ENCODE results near the gene L3MBTL1.

The L3MBTL1 gene

DNA sequence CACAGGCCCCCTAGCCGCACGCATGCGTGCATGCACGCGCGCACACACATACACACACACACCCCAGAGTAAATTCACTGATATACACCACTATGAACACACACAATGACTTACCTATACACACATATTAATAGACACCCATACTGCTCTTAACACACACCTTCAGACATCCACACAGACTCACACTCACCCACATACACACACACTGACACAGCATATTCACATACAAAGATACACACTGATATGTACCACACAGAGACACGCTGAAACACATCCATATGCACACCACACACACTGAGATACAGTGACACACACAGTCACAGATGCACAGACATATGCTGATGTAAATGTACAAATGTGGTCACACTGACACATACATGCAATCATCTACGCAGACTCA, 57.0 kb downstream of the L3MBTL1 start:
- no peak overlapping the region for H3K4me3 ChIP-seq (replicated peaks; ENCODE audit: low read depth, low read length)
- no peak for DNase-seq (ENCODE audit: extremely low read depth, low read depth)
- TF ChIP-seq, protein P1, sequence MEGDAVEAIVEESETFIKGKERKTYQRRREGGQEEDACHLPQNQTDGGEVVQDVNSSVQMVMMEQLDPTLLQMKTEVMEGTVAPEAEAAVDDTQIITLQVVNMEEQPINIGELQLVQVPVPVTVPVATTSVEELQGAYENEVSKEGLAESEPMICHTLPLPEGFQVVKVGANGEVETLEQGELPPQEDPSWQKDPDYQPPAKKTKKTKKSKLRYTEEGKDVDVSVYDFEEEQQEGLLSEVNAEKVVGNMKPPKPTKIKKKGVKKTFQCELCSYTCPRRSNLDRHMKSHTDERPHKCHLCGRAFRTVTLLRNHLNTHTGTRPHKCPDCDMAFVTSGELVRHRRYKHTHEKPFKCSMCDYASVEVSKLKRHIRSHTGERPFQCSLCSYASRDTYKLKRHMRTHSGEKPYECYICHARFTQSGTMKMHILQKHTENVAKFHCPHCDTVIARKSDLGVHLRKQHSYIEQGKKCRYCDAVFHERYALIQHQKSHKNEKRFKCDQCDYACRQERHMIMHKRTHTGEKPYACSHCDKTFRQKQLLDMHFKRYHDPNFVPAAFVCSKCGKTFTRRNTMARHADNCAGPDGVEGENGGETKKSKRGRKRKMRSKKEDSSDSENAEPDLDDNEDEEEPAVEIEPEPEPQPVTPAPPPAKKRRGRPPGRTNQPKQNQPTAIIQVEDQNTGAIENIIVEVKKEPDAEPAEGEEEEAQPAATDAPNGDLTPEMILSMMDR (IDR thresholded peaks at IDR 0.05; ENCODE audit: low read depth, low read length, missing control alignments): no peak

DNA sequence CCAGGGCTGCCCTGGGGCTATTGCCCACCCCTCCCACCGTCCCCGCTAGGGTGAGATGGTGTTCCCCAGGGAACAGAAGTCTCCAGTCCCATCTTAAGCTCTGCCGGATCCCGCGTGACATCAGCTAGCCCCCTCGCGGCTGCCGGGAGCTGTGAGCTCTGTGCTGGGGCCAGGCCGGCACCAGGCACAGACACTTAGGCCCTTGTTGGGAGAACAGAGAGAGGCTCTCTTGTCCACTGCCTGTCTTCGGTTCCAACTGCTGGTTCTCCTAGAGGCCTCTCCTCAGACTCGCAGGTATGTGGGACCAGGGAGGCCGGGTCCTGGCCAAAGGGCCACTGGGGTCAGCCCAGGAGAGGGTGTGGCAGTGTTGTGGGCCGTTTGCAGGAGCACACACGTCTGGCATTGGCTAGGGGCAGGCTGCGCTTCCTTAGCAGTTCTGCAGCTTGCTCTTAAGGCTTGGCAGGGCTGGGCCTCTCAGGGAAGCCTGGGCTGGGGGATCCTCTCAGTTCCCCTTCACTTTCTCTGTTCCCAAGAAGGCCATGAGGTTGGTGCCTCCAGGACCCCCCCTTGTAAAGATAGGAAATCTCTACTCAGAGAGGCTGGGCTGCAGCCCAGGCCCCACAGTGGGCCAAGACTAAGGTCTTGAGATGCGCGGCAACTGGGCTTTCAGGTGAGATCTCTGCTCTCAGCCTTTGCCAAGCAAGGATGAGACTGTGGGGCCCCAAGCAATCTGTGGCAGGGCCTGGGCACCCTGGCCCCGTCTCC, 57.7 kb downstream of the L3MBTL1 start:
- TF ChIP-seq, protein P1 (IDR thresholded peaks at IDR 0.05; ENCODE audit: low read depth, low read length, missing control alignments): no peak
- DNase-seq (ENCODE audit: extremely low read depth, low read depth): no peak
- no peak overlapping the region for H3K4me3 ChIP-seq (replicated peaks; ENCODE audit: low read depth, low read length)

DNA sequence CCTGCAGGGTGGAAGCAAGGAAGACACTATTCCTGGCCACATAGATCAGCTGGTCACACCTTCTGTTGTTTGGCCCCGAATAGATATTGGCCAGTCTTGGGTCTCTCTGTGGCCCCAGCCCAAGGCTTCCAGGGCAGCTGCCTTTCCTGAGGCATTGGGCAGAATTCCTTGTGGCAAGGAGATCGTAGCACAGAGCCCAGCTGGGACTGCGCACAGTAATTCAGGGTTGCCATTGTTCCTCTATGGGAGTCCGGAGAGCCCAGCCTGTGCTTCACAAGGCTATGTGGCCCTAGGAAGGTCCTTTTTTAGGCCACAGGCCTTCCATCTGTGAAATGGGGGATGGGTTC, 58.2 kb downstream of the L3MBTL1 start:
- TF ChIP-seq, protein P1 (IDR thresholded peaks at IDR 0.05; ENCODE audit: low read depth, low read length, missing control alignments): no peak
- DNase-seq (ENCODE audit: extremely low read depth, low read depth): no peak
- H3K4me3 ChIP-seq (replicated peaks; ENCODE audit: low read depth, low read length): no peak overlapping the region

- no peak overlapping the region for H3K4me3 ChIP-seq (replicated peaks; ENCODE audit: low read depth, low read length)
- no peak for DNase-seq (ENCODE audit: extremely low read depth, low read depth)
- TF ChIP-seq, protein P1 (IDR thresholded peaks at IDR 0.05; ENCODE audit: low read depth, low read length, missing control alignments): no peak
These were observed 60.0 kb downstream of the L3MBTL1 start for GRCh38 chr20:43567477-43567876.

DNA sequence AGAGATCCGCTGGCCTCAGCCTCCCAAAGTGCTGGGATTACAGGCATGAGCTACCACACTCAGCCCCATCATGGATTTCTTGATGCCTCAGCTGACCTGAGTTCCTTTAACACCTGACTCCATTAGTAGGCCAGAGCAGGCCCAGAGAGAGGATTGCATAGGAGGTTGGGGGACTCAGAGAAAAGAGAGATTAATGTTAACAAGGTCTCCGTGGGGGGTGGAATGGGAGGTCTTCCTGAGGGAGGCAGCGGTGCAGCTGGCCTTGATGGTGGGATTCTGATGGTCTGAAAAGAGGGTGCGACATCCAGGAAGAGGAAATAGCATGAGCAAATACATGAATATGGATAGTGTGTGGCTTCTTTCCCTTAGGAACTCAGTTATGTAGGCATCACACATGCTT, 61.2 kb downstream of the L3MBTL1 start:
- no peak for DNase-seq (ENCODE audit: extremely low read depth, low read depth)
- no peak overlapping the region for H3K4me3 ChIP-seq (replicated peaks; ENCODE audit: low read depth, low read length)
- TF ChIP-seq, protein P1 (IDR thresholded peaks at IDR 0.05; ENCODE audit: low read depth, low read length, missing control alignments): no peak

DNA sequence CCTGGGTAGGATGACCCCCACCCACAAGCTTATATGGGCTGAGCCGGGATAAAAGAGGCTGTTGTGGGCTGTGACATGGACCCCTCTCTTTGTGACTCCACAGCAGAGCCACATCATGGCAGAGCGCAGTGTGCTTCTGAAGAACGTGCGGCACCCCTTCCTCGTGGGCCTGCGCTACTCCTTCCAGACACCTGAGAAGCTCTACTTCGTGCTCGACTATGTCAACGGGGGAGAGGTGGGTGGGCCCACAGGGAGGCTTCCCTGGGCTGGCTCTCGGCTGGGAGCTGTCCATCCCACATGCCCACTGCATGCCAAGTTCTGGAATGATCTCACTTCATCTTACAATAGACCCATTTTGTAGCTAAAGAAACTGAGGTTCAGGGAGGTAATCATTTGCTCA, 61.8 kb downstream of the L3MBTL1 start:
- no peak for DNase-seq (ENCODE audit: extremely low read depth, low read depth)
- no peak overlapping the region for H3K4me3 ChIP-seq (replicated peaks; ENCODE audit: low read depth, low read length)
- TF ChIP-seq, protein P1 (IDR thresholded peaks at IDR 0.05; ENCODE audit: low read depth, low read length, missing control alignments): no peak

GRCh38 chr20:43570496-43570895, 63.0 kb downstream of the L3MBTL1 start:
- H3K4me3 ChIP-seq (replicated peaks; ENCODE audit: low read depth, low read length): no peak overlapping the region
- TF ChIP-seq, protein P1 (IDR thresholded peaks at IDR 0.05; ENCODE audit: low read depth, low read length, missing control alignments): no peak
- DNase-seq (ENCODE audit: extremely low read depth, low read depth): no peak

Measured in HFF-Myc (cell line).